GM19467 (cell line): Measurements from ENCODE around the gene MIEN1.
A peak's percentile ranks its signal among the peaks of the same experiment; 100 is the strongest.
"Not testable (repeated sequence)": the region's sequence is repeated elsewhere in the genome, so short reads cannot be mapped to it uniquely, and the experiment has no call there.

Experiments used
- ATAC-seq: cut with Tn5 transposase; IDR thresholded peaks from one replicate; pipeline ENCODE4 v1.9.1; 2021; ENCODE audit warnings: mild to moderate bottlenecking, moderate library complexity; ENCODE audit not compliant: unreplicated experiment

MIEN1 gene, protein sequence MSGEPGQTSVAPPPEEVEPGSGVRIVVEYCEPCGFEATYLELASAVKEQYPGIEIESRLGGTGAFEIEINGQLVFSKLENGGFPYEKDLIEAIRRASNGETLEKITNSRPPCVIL

DNA sequence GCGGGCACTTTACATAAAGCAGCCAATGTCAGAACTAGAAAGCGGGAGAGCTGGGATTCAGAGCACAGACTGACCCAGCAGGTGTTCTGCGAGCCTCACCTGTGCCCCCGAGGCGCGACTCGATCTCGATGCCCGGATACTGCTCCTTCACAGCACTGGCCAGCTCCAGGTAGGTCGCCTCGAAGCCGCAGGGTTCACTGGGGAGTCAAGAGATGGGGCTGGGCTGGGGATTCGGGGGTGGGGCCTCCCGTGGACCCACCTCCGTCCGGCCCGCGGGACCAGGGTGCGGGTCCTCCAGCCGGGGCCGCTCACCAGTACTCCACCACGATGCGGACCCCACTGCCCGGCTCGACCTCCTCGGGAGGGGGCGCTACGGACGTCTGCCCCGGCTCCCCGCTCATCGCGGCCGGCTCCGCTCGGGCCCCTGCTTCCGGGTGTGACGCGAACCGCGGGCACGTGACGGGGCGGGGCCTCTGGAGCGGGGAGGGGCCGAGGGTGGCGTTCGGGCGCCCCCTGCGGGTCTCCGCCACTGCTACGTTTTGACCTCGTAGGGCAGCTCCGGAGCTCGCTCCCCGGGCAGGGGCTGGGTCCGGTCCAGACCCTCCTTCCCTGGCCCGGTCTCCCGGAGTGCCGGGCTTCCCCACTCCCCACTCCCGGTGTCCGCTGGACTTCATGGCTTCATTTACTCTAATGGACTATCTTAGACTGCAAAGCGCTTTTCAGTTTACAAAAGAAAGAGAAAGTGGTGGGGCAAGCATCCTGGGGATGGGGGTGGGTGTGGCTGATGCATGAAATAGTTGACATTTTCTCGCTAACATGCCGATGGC lies at the start of gene MIEN1:
Gene MIEN1 (minus strand): TSS at position 438 of the 827 bp plus-strand sequence. CDS start 37 bp downstream, at position 401.
- ATAC-seq, result peak; percentile 81

DNA sequence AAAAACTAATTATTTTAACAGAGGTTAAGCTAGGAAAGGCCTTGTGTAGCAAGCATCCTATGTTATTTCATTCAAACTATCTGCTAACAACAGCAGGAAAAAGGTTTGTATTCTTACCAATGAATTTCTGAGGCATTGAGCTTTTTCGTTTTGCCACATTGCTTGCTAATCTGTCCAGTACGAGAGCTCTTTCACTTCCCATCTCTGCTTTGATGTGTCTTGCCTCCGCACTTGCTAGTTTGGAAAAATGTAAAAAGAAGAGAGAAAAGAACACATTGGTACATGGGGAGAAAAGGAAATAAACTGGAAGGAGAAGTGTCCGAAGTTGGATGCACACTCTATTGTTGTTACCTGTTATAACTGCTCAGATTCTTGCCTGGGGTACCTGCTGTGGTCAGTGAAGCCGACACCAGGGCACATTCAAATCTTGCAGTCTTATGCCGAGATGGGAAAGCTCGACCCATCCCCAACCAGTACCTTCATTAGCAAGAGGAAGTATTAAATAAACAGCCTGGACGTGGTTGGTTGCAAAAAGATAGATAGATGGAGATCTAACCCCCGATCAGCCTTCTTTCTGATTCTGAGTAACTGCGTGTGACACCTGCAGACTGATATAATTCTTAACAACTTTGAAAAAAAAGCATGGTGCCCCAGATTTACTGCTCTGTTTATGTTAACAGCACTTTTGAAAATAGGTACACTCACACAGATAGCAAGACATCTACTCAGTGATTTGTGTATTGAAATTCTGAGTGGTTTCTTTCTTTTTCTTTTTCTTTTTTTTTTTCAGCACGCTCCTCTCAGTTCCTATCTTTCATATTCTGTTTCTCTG lies 47.4 kb upstream of the MIEN1 start:
- ATAC-seq, result no peak

GRCh38 chr17:39776252-39776651 lies 45.9 kb upstream of the MIEN1 start:
- ATAC-seq, result no peak

GRCh38 chr17:39775031-39775430 lies 44.7 kb upstream of the MIEN1 start:
- ATAC-seq, result no peak

GRCh38 chr17:39774047-39774446 lies 43.7 kb upstream of the MIEN1 start:
- ATAC-seq, result no peak

GRCh38 chr17:39772987-39773934 lies 42.9 kb upstream of the MIEN1 start:
- no peak for ATAC-seq

- ATAC-seq, result no peak
These were observed 42.1 kb upstream of the MIEN1 start for GRCh38 chr17:39772415-39772814.

- ATAC-seq, result no peak
These were observed 39.7 kb upstream of the MIEN1 start for GRCh38 chr17:39769974-39770587.

DNA sequence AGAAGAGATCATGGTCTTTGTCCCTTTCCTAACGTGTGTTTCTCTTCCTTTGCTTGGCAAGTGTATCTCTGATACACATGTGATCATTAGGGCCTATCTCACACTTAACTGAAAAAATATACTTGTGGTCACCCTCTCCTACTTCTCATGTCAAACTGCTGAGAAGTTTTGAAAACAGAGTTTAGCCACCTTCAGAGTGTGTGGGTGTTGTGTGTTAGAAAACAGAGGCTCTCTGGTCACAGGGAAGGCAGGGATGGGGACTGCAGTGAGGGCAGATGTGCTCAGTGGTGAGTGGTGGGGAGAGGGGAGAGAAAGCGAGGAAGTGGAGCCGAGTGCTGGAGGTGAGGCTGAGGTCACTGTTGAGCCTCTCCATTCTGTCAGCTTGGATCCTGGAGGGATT lies 36.8 kb upstream of the MIEN1 start:
- ATAC-seq, result no peak

DNA sequence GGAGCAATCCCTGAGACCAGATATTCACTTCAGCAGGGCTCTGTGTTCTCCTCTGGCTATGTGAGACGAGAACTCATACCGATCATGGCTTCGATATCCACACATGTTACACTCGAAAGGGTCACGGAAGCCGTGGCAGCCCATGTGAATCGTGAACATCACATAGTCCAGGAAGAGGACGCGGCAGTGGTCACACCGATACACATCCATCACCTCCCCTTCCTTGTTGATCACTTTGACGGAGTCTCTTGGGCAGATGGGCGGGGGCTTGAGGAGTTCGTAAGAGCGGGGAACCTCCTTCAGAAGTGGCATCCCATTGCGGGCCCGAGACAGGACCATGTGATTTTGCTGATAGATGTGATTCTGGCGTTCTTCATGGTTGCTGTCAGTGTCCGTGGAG lies 35.4 kb upstream of the MIEN1 start:
- no peak for ATAC-seq

DNA sequence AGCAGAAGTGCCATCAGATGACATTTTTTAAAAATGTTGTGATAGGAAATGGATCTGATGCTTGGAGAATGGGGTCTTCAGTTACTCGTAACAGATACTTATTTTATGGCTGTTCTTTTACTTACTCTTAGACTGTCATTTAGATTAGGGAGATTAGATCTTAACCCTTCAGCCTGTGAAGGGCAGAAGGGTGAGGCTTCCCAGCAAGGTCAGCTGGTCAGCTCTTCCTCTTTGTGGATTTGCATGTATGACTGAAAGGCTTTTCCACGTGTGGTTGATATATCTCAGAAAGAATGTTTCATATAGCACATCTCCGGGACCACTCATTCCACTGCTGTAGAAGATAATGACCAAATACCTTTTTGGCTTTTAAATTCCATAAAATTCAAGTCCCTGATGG lies 34.8 kb upstream of the MIEN1 start:
- ATAC-seq, result no peak

GRCh38 chr17:39764171-39764570 lies 33.8 kb upstream of the MIEN1 start:
- ATAC-seq, result not testable (repeated sequence)

GRCh38 chr17:39763051-39763820 lies 32.9 kb upstream of the MIEN1 start:
- no peak for ATAC-seq

GRCh38 chr17:39761861-39762496 lies 31.6 kb upstream of the MIEN1 start:
- ATAC-seq, result no peak

DNA sequence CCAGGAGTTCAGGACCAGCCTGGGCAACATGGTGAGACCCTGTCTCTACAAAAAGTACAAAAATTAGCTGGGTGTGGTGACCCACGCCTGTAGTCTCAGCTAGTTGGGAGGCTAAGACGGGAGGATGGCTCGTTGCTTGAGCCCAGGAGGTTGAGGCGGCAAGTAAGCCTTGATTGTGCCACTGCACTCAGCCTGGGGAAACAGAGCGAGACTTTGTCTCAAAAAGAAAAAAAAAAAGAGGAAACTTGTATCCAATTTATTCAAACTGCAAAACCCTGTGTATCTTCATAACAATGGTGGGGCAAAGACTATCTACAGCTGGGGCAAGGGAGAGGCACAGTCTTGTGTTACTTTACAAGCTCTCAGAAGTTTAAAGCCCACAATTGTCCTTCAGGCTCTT lies 28.9 kb upstream of the MIEN1 start:
- ATAC-seq, result no peak

DNA sequence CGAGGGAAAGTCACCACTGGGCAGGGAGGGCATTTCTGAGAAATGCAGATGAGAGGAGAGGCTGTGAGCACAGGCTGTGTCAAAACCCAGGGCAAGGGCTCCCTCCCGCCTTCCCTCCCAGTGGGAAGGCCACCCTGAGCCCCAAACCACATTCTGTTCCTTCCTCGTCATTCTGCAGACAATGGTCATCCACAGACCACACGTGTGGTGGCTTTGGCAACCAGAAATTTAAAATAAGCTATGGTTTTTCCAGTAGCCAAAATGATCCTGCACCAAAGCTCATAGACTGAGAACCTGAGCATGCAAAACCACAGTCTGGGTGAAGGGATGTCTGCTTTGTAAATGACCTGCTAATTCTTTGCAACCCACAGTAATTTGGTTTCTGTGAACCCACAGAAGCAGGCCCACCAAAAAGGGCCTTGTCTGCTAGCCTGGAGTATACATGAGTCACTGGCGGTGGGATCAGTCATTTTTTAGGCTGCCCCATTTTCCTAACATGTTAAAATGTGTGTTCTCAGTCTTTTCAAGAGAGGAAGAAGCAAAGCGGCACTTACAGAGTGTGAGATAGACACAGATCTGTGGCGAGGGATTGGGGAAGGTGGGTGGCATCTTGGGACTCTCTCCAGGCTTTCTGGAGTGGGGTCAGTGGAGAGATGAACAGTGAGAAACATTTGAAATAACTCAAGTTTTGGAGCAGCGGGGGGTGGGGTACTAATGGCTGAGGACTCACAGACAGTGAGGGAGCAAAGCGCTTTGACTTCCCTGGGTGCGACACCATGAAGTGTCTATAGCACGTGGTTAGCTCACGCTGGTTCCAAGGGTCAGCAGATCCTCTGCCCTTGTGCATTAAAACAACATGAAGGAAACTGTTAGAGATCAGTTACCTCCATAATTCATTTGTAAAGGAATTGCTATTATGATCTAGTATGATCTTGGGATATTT lies 27.9 kb upstream of the MIEN1 start:
- no peak for ATAC-seq

DNA sequence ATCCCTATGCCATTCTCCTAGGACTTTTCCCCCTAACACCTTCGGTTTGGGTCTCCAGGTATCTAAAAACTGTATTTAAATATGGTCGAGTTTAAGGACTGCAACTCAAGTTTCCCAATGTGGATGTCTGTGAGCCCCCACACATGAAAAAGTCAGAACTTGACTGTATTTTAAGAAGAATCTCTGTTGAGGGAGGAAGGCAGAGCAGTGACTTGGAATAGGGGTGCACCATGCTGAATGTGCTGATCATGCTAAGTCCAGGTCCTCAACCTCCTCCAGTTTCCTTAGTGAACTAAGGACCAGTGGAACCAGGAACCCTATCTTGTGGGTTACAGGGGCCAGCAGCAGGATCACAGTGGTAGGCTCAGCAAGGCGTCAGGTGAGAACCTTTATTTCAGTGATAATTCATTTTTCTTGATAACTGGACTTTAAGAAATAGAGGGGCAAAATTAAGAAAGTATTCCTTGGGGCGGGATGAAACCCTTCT lies 26.9 kb upstream of the MIEN1 start:
- no peak for ATAC-seq
